22Rv1 (cell line): ENCODE measurements around the gene SNED1.
A peak's percentile ranks its signal among the peaks of the same experiment; 100 is the strongest.

Experiments used
- H3K27ac ChIP-seq: fragments of 450-650 bp; 2 replicates; pipeline ENCODE4 v1.5.1; 2017
- ZFX ChIP-seq: fragments of 450-650 bp; IDR thresholded peaks from 2 replicates; pipeline ENCODE4 v1.6.1; 2017; ENCODE audit warnings: antibody characterized with exemption, borderline replicate concordance
- TF ChIP-seq, protein P1 (sequence below): fragments of 450-650 bp; IDR thresholded peaks from 2 replicates; pipeline ENCODE4 v1.5.1; 2017; ENCODE audit warnings: mild to moderate bottlenecking

The SNED1 gene

DNA sequence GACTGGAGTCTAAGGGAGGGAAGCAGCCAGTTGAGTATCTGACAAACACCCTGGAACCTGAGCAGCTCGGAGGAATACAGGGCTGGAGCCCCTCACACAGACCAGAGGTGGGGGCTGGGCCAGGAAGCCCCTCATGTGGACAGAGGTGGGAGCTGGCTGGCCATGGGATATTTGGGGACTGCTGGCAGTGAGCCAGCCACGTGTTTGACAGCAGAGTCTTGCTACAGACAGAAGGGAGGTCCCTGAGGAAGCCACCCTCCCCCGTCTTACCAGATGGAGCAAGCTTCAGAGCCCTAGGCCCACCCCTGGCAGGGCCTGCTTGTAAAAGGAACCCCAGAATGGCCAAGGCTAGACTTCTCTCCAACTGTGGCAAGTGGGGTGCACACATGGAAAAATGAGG, 107.2 kb downstream of the SNED1 start:
- H3K27ac ChIP-seq = peak overlapping the region; percentile 100
- no peak for TF ChIP-seq ZFX
- TF ChIP-seq, protein P1, sequence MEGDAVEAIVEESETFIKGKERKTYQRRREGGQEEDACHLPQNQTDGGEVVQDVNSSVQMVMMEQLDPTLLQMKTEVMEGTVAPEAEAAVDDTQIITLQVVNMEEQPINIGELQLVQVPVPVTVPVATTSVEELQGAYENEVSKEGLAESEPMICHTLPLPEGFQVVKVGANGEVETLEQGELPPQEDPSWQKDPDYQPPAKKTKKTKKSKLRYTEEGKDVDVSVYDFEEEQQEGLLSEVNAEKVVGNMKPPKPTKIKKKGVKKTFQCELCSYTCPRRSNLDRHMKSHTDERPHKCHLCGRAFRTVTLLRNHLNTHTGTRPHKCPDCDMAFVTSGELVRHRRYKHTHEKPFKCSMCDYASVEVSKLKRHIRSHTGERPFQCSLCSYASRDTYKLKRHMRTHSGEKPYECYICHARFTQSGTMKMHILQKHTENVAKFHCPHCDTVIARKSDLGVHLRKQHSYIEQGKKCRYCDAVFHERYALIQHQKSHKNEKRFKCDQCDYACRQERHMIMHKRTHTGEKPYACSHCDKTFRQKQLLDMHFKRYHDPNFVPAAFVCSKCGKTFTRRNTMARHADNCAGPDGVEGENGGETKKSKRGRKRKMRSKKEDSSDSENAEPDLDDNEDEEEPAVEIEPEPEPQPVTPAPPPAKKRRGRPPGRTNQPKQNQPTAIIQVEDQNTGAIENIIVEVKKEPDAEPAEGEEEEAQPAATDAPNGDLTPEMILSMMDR = no peak

DNA sequence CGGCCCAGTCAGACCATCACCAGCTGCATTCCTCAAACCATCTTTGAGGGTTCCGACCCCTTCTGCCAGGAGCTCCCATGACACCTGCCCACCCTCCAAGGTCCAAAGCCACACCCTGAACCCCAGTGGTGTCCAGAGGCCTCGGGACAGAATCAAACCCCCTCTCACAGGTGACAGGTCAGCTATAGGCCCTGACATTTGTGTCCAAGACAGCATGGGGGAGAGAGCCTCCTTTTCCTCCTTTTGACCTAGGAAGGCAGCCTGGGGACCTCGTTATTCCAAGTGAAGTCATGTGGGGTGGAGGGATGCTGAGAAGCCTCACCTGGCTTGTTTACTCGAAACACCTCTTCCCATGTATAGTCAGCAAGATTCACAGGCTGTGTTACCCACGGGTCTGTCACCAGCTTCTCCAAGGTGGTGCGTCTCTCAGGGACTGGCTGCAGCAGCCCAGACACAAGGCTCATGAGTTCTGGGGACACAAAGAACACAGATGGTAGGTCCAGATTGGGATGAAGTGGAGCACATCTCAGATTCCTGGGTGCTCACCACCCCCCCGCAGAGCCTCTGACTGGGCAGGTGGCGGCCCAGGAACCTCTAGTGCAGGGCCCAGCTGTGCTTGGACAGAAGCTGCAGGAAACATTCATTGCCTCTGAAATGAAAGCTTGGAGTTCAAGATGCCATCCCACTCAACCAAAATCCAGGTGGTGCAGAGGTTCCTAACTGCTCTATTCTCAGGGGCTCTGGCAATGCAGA, 108.8 kb downstream of the SNED1 start:
- no peak for TF ChIP-seq ZFX
- TF ChIP-seq, protein P1 = no peak

DNA sequence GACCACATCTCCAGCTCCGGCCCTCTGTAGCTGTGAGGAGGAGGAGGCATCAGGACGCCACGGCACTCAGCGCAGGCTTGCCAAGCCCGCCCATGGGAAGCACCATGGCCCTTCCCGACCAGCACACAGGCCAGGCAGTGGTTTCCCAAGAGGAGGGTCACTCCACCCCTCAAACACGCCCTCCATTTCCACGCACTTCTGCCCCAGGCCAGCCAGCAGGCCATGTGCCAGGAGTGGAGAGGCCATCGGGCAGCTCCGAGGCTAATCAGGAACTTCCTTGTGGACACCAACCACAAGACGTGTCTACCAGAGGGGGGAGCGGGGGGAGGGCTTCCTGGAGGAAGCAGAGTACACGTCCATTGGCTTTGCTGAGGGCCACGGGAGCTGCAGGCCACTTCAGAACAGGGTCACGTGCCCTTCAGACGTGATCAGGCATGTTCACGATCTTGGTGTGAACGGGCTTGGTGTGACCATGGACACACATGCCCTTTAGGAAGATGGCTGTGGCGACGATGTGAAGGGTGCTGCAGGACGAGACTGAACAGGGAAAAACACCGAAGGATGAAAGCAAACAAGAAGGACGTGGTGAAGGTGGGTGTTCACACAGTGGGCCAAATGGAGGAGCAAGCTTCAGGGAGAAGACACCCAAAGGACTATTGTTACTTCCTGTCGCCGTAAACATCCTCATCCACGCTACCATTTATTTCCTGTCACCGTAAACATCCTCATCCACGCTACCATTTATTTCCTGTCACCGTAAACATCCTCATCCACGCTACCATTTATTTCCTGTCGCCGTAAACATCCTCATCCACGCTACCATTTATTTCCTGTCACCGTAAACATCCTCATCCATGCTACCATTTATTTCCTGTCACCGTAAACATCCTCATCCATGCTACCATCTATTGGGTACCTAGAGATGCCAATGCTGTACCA, 110.1 kb downstream of the SNED1 start:
- TF ChIP-seq ZFX = no peak
- TF ChIP-seq, protein P1 = no peak

More for the DNA sequence above, 108.8 kb downstream of the SNED1 start:
- peak overlapping the region; percentile 100 for H3K27ac ChIP-seq

DNA sequence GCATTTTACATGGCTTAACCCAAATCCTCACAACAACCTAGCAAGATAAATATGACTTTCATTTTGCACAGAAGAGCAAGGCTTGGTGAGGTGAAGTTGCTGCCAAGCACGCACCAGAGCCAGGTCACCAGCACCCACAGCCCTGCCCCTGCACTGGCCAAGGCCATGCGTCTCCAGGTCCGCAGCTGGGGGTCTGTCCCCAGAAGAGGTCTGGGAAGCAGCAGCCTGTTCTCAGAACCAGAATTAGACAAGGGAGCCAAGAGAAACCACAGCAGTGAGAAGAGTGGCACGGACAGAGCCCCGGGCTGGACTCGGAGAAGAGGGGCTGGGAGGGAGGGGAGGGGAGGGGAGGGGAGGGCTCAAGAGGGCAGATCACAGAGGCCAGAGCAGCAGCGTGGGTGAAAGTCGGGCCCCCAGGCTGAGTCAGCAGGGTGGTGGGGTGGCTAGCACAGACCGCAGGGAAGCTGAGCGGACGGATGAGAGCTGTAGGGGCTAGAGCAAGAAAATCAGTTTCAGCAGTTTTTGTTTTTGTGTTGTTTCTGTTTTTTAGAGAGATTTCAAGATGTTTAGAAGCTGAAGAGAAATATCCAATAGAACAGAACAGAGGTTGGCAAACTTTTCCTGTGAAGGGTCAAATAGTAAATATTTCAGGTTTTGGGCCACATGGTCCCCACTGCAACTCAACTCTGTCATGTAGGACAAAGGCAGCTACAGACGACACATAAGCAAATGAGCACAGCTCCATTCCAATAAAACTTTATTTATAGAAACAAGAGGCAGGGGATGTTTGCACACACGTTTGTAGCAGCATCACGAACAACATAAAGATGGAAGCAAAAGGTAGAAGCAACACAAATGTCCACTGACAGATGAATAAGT, 111.0 kb downstream of the SNED1 start:
- no peak for TF ChIP-seq ZFX
- TF ChIP-seq, protein P1 = no peak
- peak overlapping the region; percentile 48 for H3K27ac ChIP-seq

More for the DNA sequence above, 110.1 kb downstream of the SNED1 start:
- peak overlapping the region; percentile 100 for H3K27ac ChIP-seq

DNA sequence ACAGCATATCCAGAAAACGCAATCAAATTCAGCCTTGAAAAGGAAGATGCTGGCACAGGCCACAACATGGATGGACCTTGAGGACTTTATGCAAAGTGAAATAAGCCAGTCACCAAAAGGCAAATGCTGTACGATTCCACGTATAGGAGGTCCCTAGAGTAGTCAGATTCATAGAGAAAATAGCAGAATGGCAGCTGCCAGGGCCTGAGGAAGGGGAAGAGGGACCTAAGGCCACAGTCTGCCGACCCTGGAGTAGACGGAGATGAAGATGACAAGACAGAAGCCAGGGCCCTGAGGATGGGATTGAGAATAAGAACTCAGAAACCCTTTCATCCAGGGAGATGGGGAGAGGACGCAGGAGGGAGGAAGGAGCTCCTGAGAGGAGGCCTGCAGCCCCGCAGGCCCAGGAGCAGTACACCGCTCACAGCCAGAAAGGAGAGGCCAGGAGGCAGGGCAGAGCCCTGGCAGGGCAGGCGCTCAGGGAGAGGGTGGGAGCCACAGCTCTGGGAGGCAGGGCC, 111.7 kb downstream of the SNED1 start:
- TF ChIP-seq ZFX = no peak
- TF ChIP-seq, protein P1 = no peak

DNA sequence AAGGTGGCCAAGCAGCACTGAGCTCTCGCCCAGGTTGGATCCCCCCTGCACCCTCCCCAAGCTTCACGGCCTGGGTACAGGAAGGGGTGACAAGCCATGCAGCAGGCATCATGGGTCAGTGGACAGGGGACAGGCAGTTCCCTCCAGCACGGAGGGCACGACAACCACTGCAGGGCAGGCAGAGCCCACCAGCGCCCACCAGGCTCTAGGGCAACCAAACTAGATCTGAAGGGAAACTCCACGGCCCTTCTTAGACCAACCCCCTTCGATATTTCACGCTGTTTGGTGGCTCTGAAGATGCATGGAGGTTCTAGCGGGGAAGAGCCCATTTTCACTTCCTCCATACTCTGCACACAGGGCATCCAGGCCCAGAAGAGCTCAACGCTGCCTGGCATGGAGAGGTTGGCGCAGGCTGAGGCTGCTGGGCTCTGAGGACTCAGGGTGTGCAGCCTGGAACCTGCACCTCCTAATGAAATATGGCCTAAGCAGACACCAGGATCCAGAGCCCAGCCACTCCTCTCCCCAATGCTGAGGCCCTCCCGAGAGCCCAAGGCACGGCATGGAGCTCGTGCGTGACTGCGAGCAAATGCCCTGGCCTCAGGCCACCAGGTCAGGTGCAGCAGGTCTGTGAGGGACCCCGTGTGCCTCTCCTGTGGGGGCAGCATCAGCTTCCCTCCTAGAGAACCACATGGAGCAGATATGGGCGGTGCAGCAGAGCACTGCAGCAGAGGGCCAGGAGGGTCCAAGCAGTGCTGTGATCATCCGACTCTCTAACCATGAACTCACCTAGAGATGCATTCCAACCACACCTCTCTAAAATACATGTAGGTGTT, 112.4 kb downstream of the SNED1 start:
- peak overlapping the region; percentile 48 for H3K27ac ChIP-seq

More for the DNA sequence above, 111.7 kb downstream of the SNED1 start:
- peak overlapping the region; percentile 48 for H3K27ac ChIP-seq

More for the DNA sequence above, 112.4 kb downstream of the SNED1 start:
- TF ChIP-seq, protein P1 = no peak
- no peak for TF ChIP-seq ZFX
